Measurements from ENCODE around the gene MACROD2.

Gene MACROD2

DNA sequence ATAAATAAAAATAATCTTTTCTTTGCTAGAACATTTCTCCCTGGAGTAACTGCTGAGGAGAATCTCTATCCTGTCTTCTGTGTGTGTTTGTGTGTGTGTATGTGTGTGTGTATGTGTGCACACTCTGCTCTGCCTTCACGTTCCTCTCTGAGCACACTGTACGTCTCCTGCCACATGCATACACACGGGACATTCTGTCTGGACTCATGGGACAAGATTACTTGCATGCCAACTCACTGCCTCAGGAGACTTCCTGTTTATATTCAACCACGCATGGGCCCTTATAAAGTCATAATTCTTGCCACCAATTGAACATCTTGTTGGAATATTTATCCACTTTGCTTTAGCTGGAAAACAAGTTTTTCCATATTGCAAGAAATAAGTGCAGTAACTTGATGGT lies 1647.4 kb downstream of the MACROD2 start:
- TF ChIP-seq, protein P1, sequence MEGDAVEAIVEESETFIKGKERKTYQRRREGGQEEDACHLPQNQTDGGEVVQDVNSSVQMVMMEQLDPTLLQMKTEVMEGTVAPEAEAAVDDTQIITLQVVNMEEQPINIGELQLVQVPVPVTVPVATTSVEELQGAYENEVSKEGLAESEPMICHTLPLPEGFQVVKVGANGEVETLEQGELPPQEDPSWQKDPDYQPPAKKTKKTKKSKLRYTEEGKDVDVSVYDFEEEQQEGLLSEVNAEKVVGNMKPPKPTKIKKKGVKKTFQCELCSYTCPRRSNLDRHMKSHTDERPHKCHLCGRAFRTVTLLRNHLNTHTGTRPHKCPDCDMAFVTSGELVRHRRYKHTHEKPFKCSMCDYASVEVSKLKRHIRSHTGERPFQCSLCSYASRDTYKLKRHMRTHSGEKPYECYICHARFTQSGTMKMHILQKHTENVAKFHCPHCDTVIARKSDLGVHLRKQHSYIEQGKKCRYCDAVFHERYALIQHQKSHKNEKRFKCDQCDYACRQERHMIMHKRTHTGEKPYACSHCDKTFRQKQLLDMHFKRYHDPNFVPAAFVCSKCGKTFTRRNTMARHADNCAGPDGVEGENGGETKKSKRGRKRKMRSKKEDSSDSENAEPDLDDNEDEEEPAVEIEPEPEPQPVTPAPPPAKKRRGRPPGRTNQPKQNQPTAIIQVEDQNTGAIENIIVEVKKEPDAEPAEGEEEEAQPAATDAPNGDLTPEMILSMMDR (IDR thresholded peaks at IDR 0.05; ENCODE audit: control insufficient read depth, insufficient read depth, low read depth, low read length, missing control alignments) = no peak
- no peak overlapping the region for H3K4me3 ChIP-seq (ENCODE audit: control insufficient read depth, low read depth, low read length)
- no peak for DNase-seq (ENCODE audit: low read depth)

DNA sequence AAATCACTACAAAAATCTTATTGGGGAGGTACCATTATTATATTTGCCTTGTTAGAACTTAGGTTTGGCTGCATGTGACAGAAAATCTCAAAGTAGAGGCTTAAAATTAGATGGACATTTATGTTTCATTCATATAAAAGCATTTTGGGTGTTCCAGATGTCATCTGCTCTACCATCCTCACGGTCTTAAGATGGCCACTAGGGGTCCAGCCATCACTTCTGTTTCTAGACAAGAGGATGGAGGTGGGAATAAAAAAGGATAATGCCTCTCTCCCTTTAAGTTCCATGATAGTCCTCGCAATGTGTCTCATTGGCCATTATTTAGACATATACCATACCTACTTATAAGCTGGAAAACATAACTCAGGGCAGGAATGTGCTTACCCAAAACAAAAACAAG lies 1648.4 kb downstream of the MACROD2 start:
- DNase-seq (ENCODE audit: low read depth) = no peak
- TF ChIP-seq, protein P1 (IDR thresholded peaks at IDR 0.05; ENCODE audit: control insufficient read depth, insufficient read depth, low read depth, low read length, missing control alignments) = peak; percentile 60
- H3K4me3 ChIP-seq (ENCODE audit: control insufficient read depth, low read depth, low read length) = no peak overlapping the region

DNA sequence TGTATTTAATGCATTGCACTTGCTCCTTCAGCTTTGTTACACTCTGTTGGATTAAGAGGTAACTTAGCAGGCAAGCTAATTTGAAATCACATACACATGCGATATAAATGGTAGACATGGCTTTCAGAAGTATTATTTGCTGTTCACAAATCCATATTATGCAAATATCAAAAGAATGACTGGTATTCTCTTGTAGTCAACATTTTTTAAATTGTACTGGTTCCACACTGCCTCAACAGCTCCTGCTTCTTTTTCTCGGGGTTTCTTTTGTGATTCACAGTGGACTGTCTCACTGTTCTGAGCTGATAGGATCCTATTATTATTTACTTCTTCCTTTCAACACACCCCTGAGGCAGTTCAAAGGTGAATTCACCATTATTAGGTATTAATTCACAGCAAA lies 1650.5 kb downstream of the MACROD2 start:
- TF ChIP-seq, protein P1 (IDR thresholded peaks at IDR 0.05; ENCODE audit: control insufficient read depth, insufficient read depth, low read depth, low read length, missing control alignments) = no peak
- no peak overlapping the region for H3K4me3 ChIP-seq (ENCODE audit: control insufficient read depth, low read depth, low read length)
- no peak for DNase-seq (ENCODE audit: low read depth)

DNA sequence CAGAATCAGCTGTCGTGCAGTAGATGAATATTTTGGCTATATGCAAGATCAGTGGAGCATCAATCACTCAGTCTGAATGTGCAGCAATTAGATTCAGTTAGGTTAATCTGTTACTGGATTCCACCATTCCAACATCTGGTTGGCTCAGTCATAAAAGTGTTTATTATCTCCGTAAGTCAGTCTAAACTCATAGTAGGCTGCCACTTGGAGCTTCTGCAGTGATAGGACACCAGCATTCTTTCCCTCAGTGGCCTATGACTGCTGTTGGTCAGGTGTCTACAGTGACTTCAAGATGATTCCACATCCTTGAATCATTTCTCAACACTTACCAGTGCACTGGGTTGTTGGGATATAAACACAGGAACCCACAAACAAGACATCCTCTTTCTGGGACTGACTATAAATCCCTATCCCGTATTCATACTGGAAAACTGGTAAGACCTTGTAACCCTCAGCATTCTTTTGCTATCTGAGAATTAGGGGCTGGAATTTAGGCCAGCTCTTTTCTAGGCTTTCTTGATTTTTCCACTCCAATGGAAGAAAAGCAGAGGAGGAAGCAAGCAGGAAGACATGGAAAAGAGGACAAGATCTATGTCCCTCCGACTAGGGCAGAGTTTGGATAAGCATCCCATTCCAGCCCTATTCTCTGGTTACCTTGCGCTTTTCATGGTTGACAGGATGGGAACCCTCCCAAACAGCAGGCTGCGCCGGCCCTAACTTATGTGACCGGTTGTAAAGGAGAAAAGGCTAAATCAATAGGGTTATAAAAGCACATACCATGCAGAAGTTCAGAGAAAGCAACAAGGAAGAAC lies 1658.3 kb downstream of the MACROD2 start:
- no peak overlapping the region for H3K4me3 ChIP-seq (ENCODE audit: control insufficient read depth, low read depth, low read length)
- TF ChIP-seq, protein P1 (IDR thresholded peaks at IDR 0.05; ENCODE audit: control insufficient read depth, insufficient read depth, low read depth, low read length, missing control alignments) = no peak
- peak; percentile 49 for DNase-seq (ENCODE audit: low read depth)

DNA sequence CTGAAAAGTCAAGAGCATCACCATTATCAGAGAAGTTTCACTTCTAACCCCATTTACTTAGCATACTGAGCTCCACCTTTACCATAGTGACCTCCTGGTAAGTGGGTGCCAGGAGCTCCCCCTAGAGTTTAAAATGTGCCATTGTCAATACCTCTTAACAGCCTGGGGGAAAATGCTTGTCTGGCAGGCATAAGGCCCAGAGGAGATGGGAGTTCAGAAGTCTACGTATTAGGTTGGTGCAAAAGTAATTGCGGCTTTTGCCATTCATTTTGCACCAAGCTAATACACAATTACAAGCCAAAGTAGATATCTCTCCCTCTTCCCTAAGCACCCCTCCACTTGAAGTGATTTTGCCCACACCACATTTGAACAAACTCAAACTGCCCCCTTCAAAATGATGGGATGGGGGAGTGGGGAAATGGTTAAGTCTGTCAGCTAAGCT lies 1658.9 kb downstream of the MACROD2 start:
- no peak for DNase-seq (ENCODE audit: low read depth)
- no peak overlapping the region for H3K4me3 ChIP-seq (ENCODE audit: control insufficient read depth, low read depth, low read length)
- TF ChIP-seq, protein P1 (IDR thresholded peaks at IDR 0.05; ENCODE audit: control insufficient read depth, insufficient read depth, low read depth, low read length, missing control alignments) = peak; percentile 53

DNA sequence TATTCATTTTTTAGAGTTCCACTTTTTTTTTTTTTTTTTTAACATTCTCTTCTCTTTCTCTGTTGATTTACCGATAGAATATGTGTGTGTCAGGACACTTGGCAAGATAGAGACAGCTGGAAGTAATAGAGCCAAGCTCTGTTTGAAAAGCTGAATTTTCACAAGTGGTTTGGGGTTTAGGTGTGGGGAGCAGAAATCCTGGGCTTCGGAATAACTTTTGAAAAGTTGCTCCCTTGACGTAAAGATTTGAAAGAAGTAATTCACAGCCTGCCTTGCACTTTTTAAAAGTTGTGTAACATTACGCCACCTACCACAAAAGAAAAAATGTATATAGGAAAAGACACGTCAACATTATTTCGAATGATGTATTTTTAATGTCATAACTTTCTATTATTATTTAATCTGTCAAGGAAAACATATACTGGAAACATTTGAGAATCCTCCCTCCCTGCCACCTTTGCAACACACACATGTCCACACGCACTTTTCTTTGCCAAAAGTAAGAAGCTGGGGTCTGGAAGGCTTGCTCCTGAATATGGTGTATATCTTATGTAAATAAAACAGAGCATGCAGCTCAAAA lies 1660.1 kb downstream of the MACROD2 start:
- TF ChIP-seq, protein P1 (IDR thresholded peaks at IDR 0.05; ENCODE audit: control insufficient read depth, insufficient read depth, low read depth, low read length, missing control alignments) = no peak
- DNase-seq (ENCODE audit: low read depth) = no peak
- no peak overlapping the region for H3K4me3 ChIP-seq (ENCODE audit: control insufficient read depth, low read depth, low read length)
